Mammary epithelial cell (primary cell): Measurements from ENCODE around the gene RPH3AL.
"Not testable (repeated sequence)": the region's sequence is repeated elsewhere in the genome, so short reads cannot be mapped to it uniquely, and the experiment has no call there.

ENCODE experiments used
- EZH2 ChIP-seq: IDR thresholded peaks from 2 replicates; pipeline ENCODE4 v1.6.1; 2012; ENCODE audit warnings: low read length, inconsistent platforms, borderline replicate concordance
- TF ChIP-seq, protein P1 (sequence below), 2 donors: IDR thresholded peaks in 1 of 2; conservative IDR thresholded peaks in 1 of 2; 2 replicates each; pipeline ENCODE4 v1.5.1; 2011 to 2012; ENCODE audit warnings: inconsistent platforms in 2 of 2, low read length in 2 of 2, mild to moderate bottlenecking in 2 of 2, control low read depth in 1 of 2, low read depth in 1 of 2; ENCODE audit not compliant: insufficient read depth in 1 of 2; ENCODE audit errors: extremely low read depth in 1 of 2

DNA sequence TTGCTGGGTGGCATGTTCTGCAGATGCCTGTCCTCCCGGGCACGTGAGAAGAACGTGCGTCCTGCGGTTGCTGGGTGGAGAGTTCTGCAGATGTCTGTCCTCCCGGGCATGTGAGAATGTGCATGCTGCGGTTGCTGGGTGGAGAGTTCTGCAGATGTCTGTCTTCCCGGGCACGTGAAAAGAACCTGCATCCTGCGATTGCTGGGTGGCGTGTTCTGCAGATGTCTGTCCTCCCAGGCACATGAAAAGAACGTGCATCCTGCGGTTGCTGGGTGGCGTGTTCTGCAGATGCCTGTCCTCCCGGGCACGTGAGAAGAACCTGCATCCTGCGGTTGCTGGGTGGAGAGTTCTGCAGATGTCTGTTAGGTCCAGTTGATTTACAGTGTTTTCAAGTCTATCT, 15.0 kb upstream of the RPH3AL start:
- TF ChIP-seq, protein P1, sequence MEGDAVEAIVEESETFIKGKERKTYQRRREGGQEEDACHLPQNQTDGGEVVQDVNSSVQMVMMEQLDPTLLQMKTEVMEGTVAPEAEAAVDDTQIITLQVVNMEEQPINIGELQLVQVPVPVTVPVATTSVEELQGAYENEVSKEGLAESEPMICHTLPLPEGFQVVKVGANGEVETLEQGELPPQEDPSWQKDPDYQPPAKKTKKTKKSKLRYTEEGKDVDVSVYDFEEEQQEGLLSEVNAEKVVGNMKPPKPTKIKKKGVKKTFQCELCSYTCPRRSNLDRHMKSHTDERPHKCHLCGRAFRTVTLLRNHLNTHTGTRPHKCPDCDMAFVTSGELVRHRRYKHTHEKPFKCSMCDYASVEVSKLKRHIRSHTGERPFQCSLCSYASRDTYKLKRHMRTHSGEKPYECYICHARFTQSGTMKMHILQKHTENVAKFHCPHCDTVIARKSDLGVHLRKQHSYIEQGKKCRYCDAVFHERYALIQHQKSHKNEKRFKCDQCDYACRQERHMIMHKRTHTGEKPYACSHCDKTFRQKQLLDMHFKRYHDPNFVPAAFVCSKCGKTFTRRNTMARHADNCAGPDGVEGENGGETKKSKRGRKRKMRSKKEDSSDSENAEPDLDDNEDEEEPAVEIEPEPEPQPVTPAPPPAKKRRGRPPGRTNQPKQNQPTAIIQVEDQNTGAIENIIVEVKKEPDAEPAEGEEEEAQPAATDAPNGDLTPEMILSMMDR (conservative IDR thresholded peaks at IDR 0.05 in 1 of 2, IDR thresholded peaks at IDR 0.05 in 1 of 2; ENCODE audit: extremely low read depth in 1 of 2, insufficient read depth in 1 of 2, low read depth in 1 of 2, low read length in 2 of 2): not testable (repeated sequence)
- TF ChIP-seq EZH2: not testable (repeated sequence)
